Measurements from ENCODE around the gene C15orf61. TPM values are rescaled to one million over a fixed set of nuclear protein-coding genes. Genes with fewer than 3 reads are reported as not detected.

Gene C15orf61
- total RNA-seq, 1 donor from 2014 or later = 13.8 TPM

DNA sequence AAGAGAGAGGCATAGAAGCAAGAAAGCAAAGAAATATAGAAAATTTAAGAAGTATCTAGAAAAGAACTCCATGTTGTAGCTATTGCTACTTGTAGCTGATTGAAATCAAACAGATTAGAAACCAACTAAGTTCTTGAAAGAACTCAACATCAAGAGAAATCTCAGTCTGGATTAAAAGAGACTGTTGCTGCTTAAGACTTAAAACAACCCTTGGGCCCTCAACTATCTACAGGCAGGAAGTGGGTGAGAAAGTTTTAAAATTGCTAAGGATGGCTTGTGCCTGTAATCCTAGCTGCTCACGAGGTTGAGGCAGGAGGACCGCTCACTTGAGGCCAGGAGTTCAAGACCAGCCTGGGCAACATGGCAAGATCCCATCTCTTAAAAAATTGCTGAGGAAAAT lies 39.3 kb upstream of the C15orf61 start:
- Histone ChIP-seq H3K4me1 (peaks cover 9% of the 10 kb centered on the region), H3K9me3 (replicated peaks) (peaks cover 11% of the 10 kb centered on the region), H3K4me3 (no peak overlapping the region), H3K36me3 (no peaks in the 10 kb centered on the region), H3K27ac (replicated peaks) (no peak overlapping the region), H3K27me3 (ENCODE audit: low read depth) (no peaks in the 10 kb centered on the region)
- intact Hi-C loops (cut with micrococcal nuclease) = no loop called here
- DNase-seq = no peak
- TF ChIP-seq, protein P1, sequence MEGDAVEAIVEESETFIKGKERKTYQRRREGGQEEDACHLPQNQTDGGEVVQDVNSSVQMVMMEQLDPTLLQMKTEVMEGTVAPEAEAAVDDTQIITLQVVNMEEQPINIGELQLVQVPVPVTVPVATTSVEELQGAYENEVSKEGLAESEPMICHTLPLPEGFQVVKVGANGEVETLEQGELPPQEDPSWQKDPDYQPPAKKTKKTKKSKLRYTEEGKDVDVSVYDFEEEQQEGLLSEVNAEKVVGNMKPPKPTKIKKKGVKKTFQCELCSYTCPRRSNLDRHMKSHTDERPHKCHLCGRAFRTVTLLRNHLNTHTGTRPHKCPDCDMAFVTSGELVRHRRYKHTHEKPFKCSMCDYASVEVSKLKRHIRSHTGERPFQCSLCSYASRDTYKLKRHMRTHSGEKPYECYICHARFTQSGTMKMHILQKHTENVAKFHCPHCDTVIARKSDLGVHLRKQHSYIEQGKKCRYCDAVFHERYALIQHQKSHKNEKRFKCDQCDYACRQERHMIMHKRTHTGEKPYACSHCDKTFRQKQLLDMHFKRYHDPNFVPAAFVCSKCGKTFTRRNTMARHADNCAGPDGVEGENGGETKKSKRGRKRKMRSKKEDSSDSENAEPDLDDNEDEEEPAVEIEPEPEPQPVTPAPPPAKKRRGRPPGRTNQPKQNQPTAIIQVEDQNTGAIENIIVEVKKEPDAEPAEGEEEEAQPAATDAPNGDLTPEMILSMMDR (IDR thresholded peaks at IDR 0.05; ENCODE audit: borderline replicate concordance) = no peak

DNA sequence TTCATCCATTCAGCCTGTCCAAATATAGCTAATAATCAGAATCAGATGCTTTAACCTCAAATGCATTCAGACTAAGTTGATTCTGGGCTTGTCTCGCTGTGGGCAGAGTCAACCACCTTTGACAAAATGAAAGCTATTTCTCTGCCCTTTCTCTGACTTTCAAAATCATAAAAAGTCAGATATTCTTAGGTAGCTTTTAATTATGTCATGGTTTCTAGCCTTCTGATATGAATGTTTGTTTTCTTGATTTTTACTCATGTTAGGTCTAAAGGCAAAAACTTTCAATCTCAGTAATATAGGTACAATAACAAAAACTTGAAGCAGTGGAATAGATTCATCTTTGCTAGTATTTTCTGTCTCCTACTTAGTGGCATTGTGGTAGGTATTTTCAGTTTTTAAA lies 25.3 kb upstream of the C15orf61 start:
- intact Hi-C loops (cut with micrococcal nuclease) = no loop called here
- Histone ChIP-seq H3K4me3 (no peak overlapping the region), H3K4me1 (no peaks in the 10 kb centered on the region), H3K27ac (replicated peaks) (no peak overlapping the region), H3K36me3 (peaks cover 4% of the 10 kb centered on the region), H3K27me3 (ENCODE audit: low read depth) (no peaks in the 10 kb centered on the region), H3K9me3 (replicated peaks) (no peaks in the 10 kb centered on the region)
- TF ChIP-seq, protein P1 (IDR thresholded peaks at IDR 0.05; ENCODE audit: borderline replicate concordance) = no peak
- DNase-seq = no peak

DNA sequence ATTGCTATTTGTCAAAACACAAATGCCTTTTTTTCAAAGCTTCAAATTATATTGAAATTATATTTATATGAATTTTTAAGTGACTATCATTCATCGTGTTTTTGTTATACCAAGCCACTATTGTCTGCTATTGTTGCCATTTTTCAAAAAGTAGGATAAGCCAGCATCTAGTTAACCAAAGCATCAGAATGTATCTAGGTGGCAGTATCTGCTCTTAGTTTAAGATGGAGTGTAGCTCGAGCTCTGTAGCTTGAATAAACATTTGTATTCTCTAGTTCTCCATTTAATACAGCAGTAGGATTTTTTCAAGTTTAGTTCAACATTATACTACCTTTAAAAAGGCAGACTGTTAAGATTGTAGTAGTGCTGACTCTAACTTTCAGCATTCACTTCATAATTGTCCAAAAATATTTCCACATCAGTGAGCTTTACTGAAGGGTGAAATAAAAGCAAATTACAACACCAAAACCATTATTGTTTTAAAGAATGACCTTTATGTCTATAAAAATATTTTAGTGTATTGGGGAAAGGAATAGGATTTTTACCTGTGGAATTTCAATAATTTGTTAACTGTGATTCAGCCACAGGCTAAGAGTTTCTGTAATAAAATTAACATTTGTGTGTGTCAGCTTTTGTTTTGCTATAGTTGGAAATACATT lies 19.6 kb upstream of the C15orf61 start:
- Histone ChIP-seq H3K36me3 (no peaks in the 10 kb centered on the region), H3K27me3 (ENCODE audit: low read depth) (no peaks in the 10 kb centered on the region), H3K4me1 (no peaks in the 10 kb centered on the region), H3K9me3 (replicated peaks) (no peaks in the 10 kb centered on the region), H3K27ac (replicated peaks) (no peak overlapping the region), H3K4me3 (peak overlapping the region; percentile 26)
- intact Hi-C loops (cut with micrococcal nuclease) = no loop called here
- DNase-seq = no peak
- TF ChIP-seq, protein P1 (IDR thresholded peaks at IDR 0.05; ENCODE audit: borderline replicate concordance) = peak; percentile 48

DNA sequence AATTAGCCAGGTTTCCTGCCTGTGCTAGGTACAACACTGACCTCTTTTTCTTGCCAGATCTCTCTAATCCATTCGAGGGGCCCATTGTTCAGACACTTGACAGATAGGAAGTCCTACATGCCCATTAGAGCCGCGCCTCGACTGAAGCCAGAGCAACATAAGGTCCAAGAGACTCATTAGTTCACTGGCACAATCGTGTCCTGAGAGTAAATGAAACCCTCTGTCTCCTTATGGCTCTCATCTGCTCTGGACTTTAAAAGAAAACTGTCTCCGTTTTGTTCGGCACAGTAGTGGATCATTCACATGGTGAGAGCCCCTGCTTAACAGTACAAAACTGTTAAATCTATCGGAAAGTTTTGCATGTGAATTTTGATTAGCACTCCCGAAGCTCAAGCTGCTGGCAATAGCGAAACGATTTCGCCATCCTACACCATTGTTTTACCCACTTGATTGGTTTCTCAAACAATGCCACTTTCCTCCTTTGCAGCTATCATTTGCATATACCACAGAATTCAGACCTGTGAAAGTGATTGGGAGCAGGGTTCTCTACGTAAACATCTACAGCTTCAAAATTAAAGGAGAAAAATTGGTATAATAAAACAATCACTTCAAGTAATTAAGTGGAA lies 19.0 kb upstream of the C15orf61 start:
- H3K4me3 ChIP-seq = peak overlapping the region; percentile 26
- intact Hi-C loops (cut with micrococcal nuclease) = no loop called here

DNA sequence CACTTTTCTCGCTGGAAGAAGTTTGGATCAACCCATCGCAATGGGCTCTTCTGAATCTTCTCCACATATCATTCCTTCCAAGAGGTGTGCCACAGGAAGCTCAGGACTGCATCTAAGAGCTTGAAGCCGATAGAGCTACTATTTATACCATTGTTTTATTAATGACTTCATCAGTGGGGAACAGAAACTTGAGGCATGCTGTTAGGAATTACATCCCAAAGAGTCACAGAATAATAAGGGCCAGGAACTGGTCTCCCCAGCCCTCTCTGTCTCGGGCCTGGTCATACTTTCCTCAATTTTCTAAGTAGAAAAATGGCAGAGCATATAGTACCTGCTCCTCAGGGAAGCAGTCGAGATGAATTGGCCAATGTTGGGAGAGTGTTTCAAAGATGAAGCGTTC lies 16.9 kb upstream of the C15orf61 start:
- DNase-seq = no peak
- Histone ChIP-seq H3K4me1 (no peaks in the 10 kb centered on the region), H3K36me3 (no peaks in the 10 kb centered on the region), H3K27ac (replicated peaks) (no peak overlapping the region), H3K27me3 (ENCODE audit: low read depth) (no peaks in the 10 kb centered on the region), H3K9me3 (replicated peaks) (no peaks in the 10 kb centered on the region), H3K4me3 (no peak overlapping the region)
- intact Hi-C loops (cut with micrococcal nuclease) = no loop called here
- TF ChIP-seq, protein P1 (IDR thresholded peaks at IDR 0.05; ENCODE audit: borderline replicate concordance) = no peak

More for the DNA sequence above, 19.0 kb upstream of the C15orf61 start:
- Histone ChIP-seq H3K27ac (replicated peaks) (peak overlapping the region; percentile 2), H3K4me1 (no peaks in the 10 kb centered on the region), H3K9me3 (replicated peaks) (no peaks in the 10 kb centered on the region), H3K36me3 (no peaks in the 10 kb centered on the region), H3K27me3 (ENCODE audit: low read depth) (no peaks in the 10 kb centered on the region)
- no peak for DNase-seq
- TF ChIP-seq, protein P1 (IDR thresholded peaks at IDR 0.05; ENCODE audit: borderline replicate concordance) = no peak
